Spleen (tissue), 11 donors: ENCODE measurements around the gene DENND6B. TPM values are rescaled to one million over a fixed set of nuclear protein-coding genes. Genes with fewer than 3 reads are reported as not detected.

ENCODE experiments used
- DNase-seq: peaks from one replicate; pipeline ENCODE4 v3.0.0-alpha.2; 2020
- H3K27ac ChIP-seq, 8 donors: fragments of 200-600 bp; sonication (generic) in 7 of 8; 1 replicate in 4 of 8; 2 replicates in 4 of 8; pipeline versions ENCODE4 v1.5.0 to v1.8.0; 2016 to 2021; ENCODE audit warnings: inconsistent platforms in 4 of 8, mild to moderate bottlenecking in 4 of 8, moderate library complexity in 1 of 8
- H3K27me3 ChIP-seq, 7 donors: fragments of 200-600 bp; sonication (generic) in 6 of 7; replicated peaks in 1 of 7; 1 replicate in 4 of 7; 2 replicates in 3 of 7; pipeline versions ENCODE4 v1.5.0 to v1.8.0; 2016 to 2021; ENCODE audit warnings: inconsistent platforms in 3 of 7, mild to moderate bottlenecking in 1 of 7
- H3K36me3 ChIP-seq, 6 donors: fragments of 200-600 bp; sonication (generic) in 5 of 6; 1 replicate in 4 of 6; 2 replicates in 2 of 6; pipeline versions ENCODE4 v1.5.0 to v1.8.0; 2016 to 2021; ENCODE audit warnings: inconsistent platforms in 2 of 6
- H3K4me1 ChIP-seq, 6 donors: fragments of 200-600 bp; sonication (generic) in 5 of 6; 1 replicate in 3 of 6; 2 replicates in 3 of 6; pipeline versions ENCODE4 v1.5.0 to v1.8.0; 2016 to 2021; ENCODE audit warnings: inconsistent platforms in 3 of 6
- H3K4me3 ChIP-seq, 8 donors: fragments of 200-600 bp; sonication (generic) in 7 of 8; 1 replicate in 4 of 8; 2 replicates in 4 of 8; pipeline versions ENCODE4 v1.5.0 to v1.8.0; 2016 to 2021; ENCODE audit warnings: inconsistent platforms in 4 of 8, mild to moderate bottlenecking in 4 of 8, moderate library complexity in 2 of 8
- H3K9me3 ChIP-seq, 8 donors: fragments of 200-600 bp; sonication (generic) in 7 of 8; 1 replicate in 4 of 8; 2 replicates in 4 of 8; pipeline versions ENCODE4 v1.5.0 to v1.8.0; 2016 to 2021; ENCODE audit warnings: inconsistent platforms in 4 of 8
- CTCF ChIP-seq, 11 experiments: fragments of 200-600 bp in 7 of 11; fragments of 450-650 bp in 4 of 11; sonication (generic) in 4 of 11; IDR thresholded peaks in 8 of 11; conservative IDR thresholded peaks in 3 of 11; 1 replicate in 7 of 11; 2 replicates in 4 of 11; pipeline versions ENCODE4 v1.4.0 to v1.8.0; 2016 to 2021; ENCODE audit warnings: antibody characterized with exemption in 11 of 11, inconsistent platforms in 4 of 11, mild to moderate bottlenecking in 1 of 11
- POLR2A ChIP-seq, 3 donors: fragments of 450-650 bp; IDR thresholded peaks; one replicate each; pipeline ENCODE4 v1.5.1; 2017; ENCODE audit warnings: antibody characterized with exemption in 3 of 3, mild to moderate bottlenecking in 1 of 3
- POLR2AphosphoS5 ChIP-seq, 3 donors: sonication (generic); formaldehyde crosslinking; IDR thresholded peaks; one replicate each; pipeline ENCODE4 v1.5.1; 2017; ENCODE audit warnings: antibody characterized with exemption in 3 of 3
- WGBS, 5 donors: extraction: QIAGEN DNeasy Blood & Tissue Kit in 3 of 5; methylation state at CpG; one replicate each; pipeline versions ENCODE4 v1.1.5 to v1.1.7; 2013 to 2018; 5-methylcytosine and 5-hydroxymethylcytosine counted together
- intact Hi-C: fragments of 100-400 bp; cut with DNase I; formaldehyde crosslinking; loops from one replicate; pipeline ENCODE4 v1.15.0; 2023; ENCODE audit warnings: low total_unique reads
- polyA plus RNA-seq, 3 donors: library from polyadenylated mRNA; stranded (reverse); fragments of 200-250 nt; gene quantifications; one replicate each; pipeline ENCODE4 v1.2.1, GENCODE V29; 2013
- total RNA-seq, 7 donors: library from RNA; depleted of rRNA in 3 of 7; stranded (reverse); fragments of >200 nt in 3 of 7; fragmentation: NEBNext Ultra II Directional in 4 of 7; extraction: Animal tissue kit (Norgen Biotek cat#: 25700) in 4 of 7; gene quantifications; one replicate each; pipeline versions ENCODE4 v1.1.0 to v1.2.1, GENCODE V29; 2016 to 2021
- donor health status: healthy with polysubstance abuse.
- donor health status: DM: no; HTN: no; CAD: no; lungs with moderate emphysema.
- donor health status: DM: no; HTN: no; CAD: no.
- donor health status: Bipolar disorder and iron deficiency.
- donor health status: healthy.
- donor health status: DM: no; HTN: no; CAD: no.
- donor health status: DM: yes; HTN: yes; CAD: no.

DENND6B gene
- total and polyA plus RNA-seq, 10 donors, result 4.5 to 10.4 (median 6.3) TPM

- Histone ChIP-seq H3K36me3 (peaks cover 0 to 97% (median 79%) of the 10 kb centered on the region in 6 donors), H3K27ac (peak overlapping the region in 1 of 8 donors; percentile 17), H3K27me3 (peaks cover 0 to 20% (median 0%) of the 10 kb centered on the region in 7 donors), H3K4me3 (no peak overlapping the region), H3K4me1 (peaks cover 0 to 60% (median 25%) of the 10 kb centered on the region in 6 donors), H3K9me3 (no peaks in the 10 kb centered on the region)
- DNase-seq, result no peak
- intact Hi-C loops, result no loop called here
- TF ChIP-seq POLR2AphosphoS5 (IDR thresholded peaks at IDR 0.05) (peak in 1 of 3 donors; percentile 47), CTCF (IDR thresholded peaks at IDR 0.05 in 8 of 11, conservative IDR thresholded peaks at IDR 0.05 in 3 of 11) (no peak), POLR2A (IDR thresholded peaks at IDR 0.05) (no peak)
- 86 to 90% (median 89%) methylated on average over 9 to 13 of the region's 13 CpGs for WGBS, 5 donors
Measured at GRCh38 chr22:50284479-50284878, 42.3 kb downstream of the DENND6B start.

GRCh38 chr22:50283821-50284220, 43.0 kb downstream of the DENND6B start:
- peaks cover 0 to 97% (median 79%) of the 10 kb centered on the region in 6 donors for H3K36me3 ChIP-seq
- intact Hi-C loops, result no loop called here
- TF ChIP-seq POLR2AphosphoS5 (IDR thresholded peaks at IDR 0.05) (no peak), CTCF (IDR thresholded peaks at IDR 0.05 in 8 of 11, conservative IDR thresholded peaks at IDR 0.05 in 3 of 11) (no peak), POLR2A (IDR thresholded peaks at IDR 0.05) (no peak)
- peaks cover 0 to 13% (median 0%) of the 10 kb centered on the region in 7 donors for H3K27me3 ChIP-seq
- no peak for DNase-seq
- no peaks in the 10 kb centered on the region for H3K9me3 ChIP-seq
- 86 to 95% (median 90%) methylated on average over 15 to 30 of the region's 30 CpGs for WGBS, 5 donors
- H3K27ac ChIP-seq, result peak overlapping the region in 1 of 8 donors; percentile 62
- H3K4me1 ChIP-seq, result peaks cover 0 to 54% (median 20%) of the 10 kb centered on the region in 6 donors
- H3K4me3 ChIP-seq, result no peak overlapping the region

DNA sequence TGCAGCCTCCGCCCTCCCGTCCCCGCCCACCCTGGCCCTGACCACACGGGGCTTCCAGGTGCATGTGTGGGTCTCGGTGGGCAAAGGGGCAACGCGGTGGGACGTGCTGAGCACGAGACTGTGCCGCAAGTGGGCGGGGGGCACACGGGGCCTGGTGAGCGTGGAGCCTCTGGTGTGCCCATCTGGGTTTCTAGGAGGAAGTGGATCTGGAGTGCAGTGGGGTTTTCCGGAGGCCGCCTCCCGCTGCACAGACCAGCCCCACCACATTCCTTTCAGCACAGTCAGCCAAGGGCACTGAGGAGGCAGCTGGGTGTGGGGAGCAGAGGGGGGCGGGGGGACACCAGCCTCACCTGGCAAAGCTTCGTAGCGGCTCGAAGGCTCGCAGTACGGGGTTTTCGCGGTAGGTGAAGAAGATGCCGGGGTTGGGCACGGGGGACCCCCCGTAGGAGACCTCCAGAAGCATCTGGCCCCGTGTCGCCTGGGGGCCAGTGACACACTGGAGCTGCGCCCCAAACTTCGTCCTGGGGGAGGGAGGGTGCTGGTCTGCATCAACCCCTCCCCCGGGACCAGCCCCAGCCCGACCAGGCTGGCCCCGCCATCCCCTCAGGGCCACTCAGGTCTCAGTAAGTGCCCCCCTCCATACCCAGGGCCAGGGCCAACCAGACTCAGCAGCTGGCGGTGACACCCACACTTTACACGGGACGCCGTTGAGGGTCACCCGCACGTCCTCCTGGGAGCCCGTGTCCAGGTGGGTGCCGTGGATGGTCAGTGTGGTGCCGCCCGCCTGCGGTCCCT, 44.3 kb downstream of the DENND6B start:
- H3K27me3 ChIP-seq, result peaks cover 0 to 3% (median 0%) of the 10 kb centered on the region in 7 donors
- peak overlapping the region in 5 of 8 donors; percentile 47 to 64 (median 61) for H3K27ac ChIP-seq
- no peak for DNase-seq
- WGBS, 5 donors, result 72 to 88% (median 82%) methylated on average over 31 to 45 of the region's 45 CpGs
- TF ChIP-seq POLR2AphosphoS5 (IDR thresholded peaks at IDR 0.05) (peak in 2 of 3 donors; percentile 26 to 54), CTCF (IDR thresholded peaks at IDR 0.05 in 8 of 11, conservative IDR thresholded peaks at IDR 0.05 in 3 of 11) (no peak)
- H3K4me3 ChIP-seq, result no peak overlapping the region
- H3K4me1 ChIP-seq, result peaks cover 0 to 42% (median 17%) of the 10 kb centered on the region in 6 donors
- H3K36me3 ChIP-seq, result peaks cover 0 to 97% (median 80%) of the 10 kb centered on the region in 6 donors
- no peaks in the 10 kb centered on the region for H3K9me3 ChIP-seq
- intact Hi-C loops, result no loop called here

DNA sequence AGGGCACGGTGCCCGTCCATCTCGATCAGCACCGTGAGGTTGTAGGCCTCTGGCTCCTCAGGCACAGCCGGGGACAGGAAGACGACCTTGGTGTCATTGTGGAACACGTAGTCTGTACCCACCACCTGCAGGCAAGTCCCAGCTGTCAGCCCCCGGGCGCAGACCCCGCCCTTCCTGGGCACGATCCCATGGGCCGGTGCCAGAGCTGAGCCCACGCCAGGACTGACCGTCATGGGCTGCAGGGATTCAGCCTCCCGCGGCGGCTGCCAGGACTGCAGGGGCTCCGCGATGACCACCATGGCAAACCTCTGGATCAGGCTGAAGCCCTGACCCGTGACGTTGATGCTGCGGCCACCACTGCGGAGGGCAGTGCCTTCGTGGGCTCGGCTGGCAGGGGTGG, 44.9 kb downstream of the DENND6B start:
- peak overlapping the region in 5 of 8 donors; percentile 47 to 64 (median 61) for H3K27ac ChIP-seq
- H3K27me3 ChIP-seq, result peaks cover 0 to 3% (median 0%) of the 10 kb centered on the region in 7 donors
- TF ChIP-seq POLR2AphosphoS5 (IDR thresholded peaks at IDR 0.05) (peak; percentile 29 to 57 (median 38)), POLR2A (IDR thresholded peaks at IDR 0.05) (no peak)
- peaks cover 0 to 97% (median 80%) of the 10 kb centered on the region in 6 donors for H3K36me3 ChIP-seq
- no peaks in the 10 kb centered on the region for H3K9me3 ChIP-seq
- intact Hi-C loops, result no loop called here
- peaks cover 0 to 46% (median 18%) of the 10 kb centered on the region in 6 donors for H3K4me1 ChIP-seq
- H3K4me3 ChIP-seq, result no peak overlapping the region
- WGBS, 5 donors, result 76 to 93% (median 82%) methylated on average over 4 to 25 of the region's 25 CpGs
- no peak for DNase-seq
